Gastrocnemius medialis (tissue), 4 donors: Measurements from ENCODE around the gene SH3PXD2B. TPM values are rescaled to one million over a fixed set of nuclear protein-coding genes. Genes with fewer than 3 reads are reported as not detected.

Experiments
- ATAC-seq, 2 donors: fragments of 150-250 bp; one replicate each; pipeline ENCODE4 v1.9.1; 2016
- DNase-seq, 2 donors: peaks; one replicate each; pipeline ENCODE4 v3.0.0-alpha.2; 2019
- H3K27ac ChIP-seq, 4 donors: fragments of 200-600 bp; sonication (generic); 1 replicate in 1 of 4; 2 replicates in 3 of 4; pipeline ENCODE4 v1.5.1; 2016 to 2018; ENCODE audit warnings: mild to moderate bottlenecking in 2 of 4, moderate library complexity in 1 of 4
- H3K27me3 ChIP-seq, 3 donors: fragments of 200-600 bp; sonication (generic) in 2 of 3; 1 replicate in 1 of 3; 2 replicates in 2 of 3; pipeline versions ENCODE4 v1.5.1 to v1.6.0; 2016 to 2019; ENCODE audit warnings: mild to moderate bottlenecking in 1 of 3, moderate library complexity in 1 of 3
- H3K36me3 ChIP-seq, 2 donors: fragments of 200-600 bp; sonication (generic) in 1 of 2; one replicate each; pipeline ENCODE4 v1.5.1; 2017 to 2018
- H3K4me1 ChIP-seq, 2 donors: fragments of 200-600 bp; sonication (generic) in 1 of 2; one replicate each; pipeline ENCODE4 v1.5.1; 2016 to 2017; ENCODE audit warnings: mild to moderate bottlenecking in 2 of 2
- H3K4me3 ChIP-seq, 4 donors: fragments of 200-600 bp; sonication (generic) in 3 of 4; 1 replicate in 1 of 4; 2 replicates in 3 of 4; pipeline ENCODE4 v1.5.1; 2016 to 2019; ENCODE audit warnings: mild to moderate bottlenecking in 2 of 4
- H3K9me3 ChIP-seq, 3 donors: fragments of 200-600 bp; sonication (generic) in 2 of 3; 1 replicate in 1 of 3; 2 replicates in 2 of 3; pipeline ENCODE4 v1.5.1; 2016 to 2019
- POLR2A ChIP-seq, 2 donors: fragments of 450-650 bp; IDR thresholded peaks; one replicate each; pipeline ENCODE4 v1.6.1; 2017; ENCODE audit warnings: antibody characterized with exemption in 2 of 2, mild to moderate bottlenecking in 2 of 2, moderate library complexity in 2 of 2
- in situ Hi-C, 4 donors: fragments of 200-750 bp; cut with MboI; loops; one replicate each; pipeline versions ENCODE4 v1.15.0 to v1.8.0; 2017; ENCODE audit warnings: low sequenced_read_pairs in 4 of 4
- intact Hi-C: fragments of 100-400 bp; cut with DNase I; formaldehyde crosslinking; loops from one replicate; pipeline ENCODE4 v1.15.1; 2023; ENCODE audit warnings: low total_unique reads
- total RNA-seq, 4 donors: library from RNA; depleted of rRNA; stranded (reverse); fragments of >200 nt; gene quantifications; one replicate each; pipeline versions ENCODE4 v1.1.0 to v1.2.3, GENCODE V29; 2016
- TF ChIP-seq, protein P1 (sequence below), 5 experiments: fragments of 450-650 bp in 3 of 5; fragments of 200-600 bp in 2 of 5; sonication (generic) in 2 of 5; IDR thresholded peaks in 4 of 5; conservative IDR thresholded peaks in 1 of 5; 1 replicate in 4 of 5; 2 replicates in 1 of 5; pipeline ENCODE4 v1.5.1; 2016 to 2019; ENCODE audit warnings: antibody characterized with exemption in 5 of 5, mild to moderate bottlenecking in 3 of 5, moderate library complexity in 3 of 5

The SH3PXD2B gene
- total RNA-seq, 4 donors from 2014 or later = 2.7 to 10.2 (median 4.2) TPM

DNA sequence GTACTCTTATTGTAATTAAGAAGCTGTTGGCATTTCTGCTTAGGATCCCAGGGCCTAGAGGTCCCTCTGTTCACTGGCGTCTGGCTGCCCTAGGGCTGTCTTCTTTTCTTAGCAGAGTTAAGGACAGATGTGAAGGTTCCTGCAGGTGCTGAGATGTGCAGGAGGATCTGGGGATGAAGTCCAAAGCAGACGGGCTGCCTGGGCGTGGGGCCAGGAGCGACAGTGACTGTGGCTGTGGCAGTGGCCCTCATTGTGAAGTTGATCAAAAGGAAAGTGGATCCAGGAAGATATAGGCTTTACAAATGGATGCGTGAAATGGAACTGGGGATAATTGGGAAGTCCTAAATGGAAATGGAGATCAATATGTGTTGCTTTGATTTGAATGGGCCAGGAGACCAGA is 19.1 kb upstream of the SH3PXD2B start:
- intact Hi-C loops = no loop called here
- in situ Hi-C loops = loop anchor here in 3 of 4 donors (10.0 to 25.0 kb wide), 2 partner anchors 451 to 464 kb away; no protein-coding TSS in a partner anchor
- DNase-seq (no peak), ATAC-seq (no peak)
- no peak overlapping the region for H3K4me3 ChIP-seq
- no peaks in the 10 kb centered on the region for H3K27me3 ChIP-seq
- H3K4me1 ChIP-seq = no peaks in the 10 kb centered on the region
- TF ChIP-seq, protein P1, sequence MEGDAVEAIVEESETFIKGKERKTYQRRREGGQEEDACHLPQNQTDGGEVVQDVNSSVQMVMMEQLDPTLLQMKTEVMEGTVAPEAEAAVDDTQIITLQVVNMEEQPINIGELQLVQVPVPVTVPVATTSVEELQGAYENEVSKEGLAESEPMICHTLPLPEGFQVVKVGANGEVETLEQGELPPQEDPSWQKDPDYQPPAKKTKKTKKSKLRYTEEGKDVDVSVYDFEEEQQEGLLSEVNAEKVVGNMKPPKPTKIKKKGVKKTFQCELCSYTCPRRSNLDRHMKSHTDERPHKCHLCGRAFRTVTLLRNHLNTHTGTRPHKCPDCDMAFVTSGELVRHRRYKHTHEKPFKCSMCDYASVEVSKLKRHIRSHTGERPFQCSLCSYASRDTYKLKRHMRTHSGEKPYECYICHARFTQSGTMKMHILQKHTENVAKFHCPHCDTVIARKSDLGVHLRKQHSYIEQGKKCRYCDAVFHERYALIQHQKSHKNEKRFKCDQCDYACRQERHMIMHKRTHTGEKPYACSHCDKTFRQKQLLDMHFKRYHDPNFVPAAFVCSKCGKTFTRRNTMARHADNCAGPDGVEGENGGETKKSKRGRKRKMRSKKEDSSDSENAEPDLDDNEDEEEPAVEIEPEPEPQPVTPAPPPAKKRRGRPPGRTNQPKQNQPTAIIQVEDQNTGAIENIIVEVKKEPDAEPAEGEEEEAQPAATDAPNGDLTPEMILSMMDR (IDR thresholded peaks at IDR 0.05 in 4 of 5, conservative IDR thresholded peaks at IDR 0.05 in 1 of 5) = no peak
- no peak for TF ChIP-seq POLR2A (IDR thresholded peaks at IDR 0.05)
- no peaks in the 10 kb centered on the region for H3K9me3 ChIP-seq
- H3K36me3 ChIP-seq = no peaks in the 10 kb centered on the region
- no peak overlapping the region for H3K27ac ChIP-seq

DNA sequence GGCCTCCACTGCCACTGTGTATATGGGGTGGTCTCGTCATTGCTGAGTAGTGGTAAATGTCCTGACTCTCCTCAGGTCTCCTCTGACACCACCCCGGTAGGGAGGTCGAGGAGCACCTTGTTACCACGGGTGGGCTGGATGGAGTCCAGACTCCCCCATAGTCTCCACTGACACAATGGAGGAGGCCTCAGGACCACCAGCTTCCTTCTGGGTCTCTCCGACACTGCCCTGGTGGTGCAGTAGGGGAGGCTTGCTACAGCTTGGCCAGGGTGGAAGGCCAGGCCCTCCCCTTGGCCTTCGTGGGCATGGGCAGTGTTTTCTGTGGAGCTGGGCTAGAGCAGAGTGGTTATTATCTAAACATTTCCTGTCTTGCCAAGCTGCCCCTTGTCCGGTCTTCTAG is 15.4 kb upstream of the SH3PXD2B start:
- Histone ChIP-seq H3K27ac (no peak overlapping the region), H3K4me3 (no peak overlapping the region), H3K4me1 (no peaks in the 10 kb centered on the region), H3K27me3 (no peaks in the 10 kb centered on the region), H3K9me3 (no peaks in the 10 kb centered on the region), H3K36me3 (no peaks in the 10 kb centered on the region)
- DNase-seq (no peak), ATAC-seq (no peak)
- TF ChIP-seq, protein P1 (IDR thresholded peaks at IDR 0.05 in 4 of 5, conservative IDR thresholded peaks at IDR 0.05 in 1 of 5) = no peak
- TF ChIP-seq POLR2A (IDR thresholded peaks at IDR 0.05) = no peak
- intact Hi-C loops (loop anchor here (10.0 kb wide), 1 partner anchor 465 kb away; no protein-coding TSS in a partner anchor), in situ Hi-C loops (loop anchor here (10.0 to 25.0 kb wide), 3 partner anchors 455 to 475 kb away; no protein-coding TSS in a partner anchor)

DNA sequence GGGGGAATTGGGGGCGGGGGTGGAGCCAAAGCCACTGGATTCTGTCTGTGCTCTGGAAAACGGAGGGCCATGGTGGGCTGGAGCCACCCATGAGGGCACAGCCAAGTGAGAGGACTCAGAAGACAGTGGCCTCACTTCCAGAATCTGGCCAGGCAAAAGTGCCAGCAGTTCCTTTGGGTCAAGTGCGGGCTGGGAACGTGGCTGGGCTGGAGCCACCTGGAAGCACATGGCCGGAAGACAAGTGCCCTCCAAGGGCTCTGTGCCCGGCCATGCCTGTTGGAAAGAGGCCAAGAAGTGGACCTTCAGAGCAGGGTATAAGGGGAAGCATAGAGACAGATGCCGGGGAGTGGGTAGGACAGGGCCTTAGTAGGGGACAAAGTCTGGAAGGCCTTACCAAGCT is 11.7 kb upstream of the SH3PXD2B start:
- no peak overlapping the region for H3K4me3 ChIP-seq
- H3K36me3 ChIP-seq = no peaks in the 10 kb centered on the region
- in situ Hi-C loops = loop anchor here in 3 of 4 donors (10.0 to 25.0 kb wide), 2 partner anchors 471 to 479 kb away; no protein-coding TSS in a partner anchor
- no peak overlapping the region for H3K27ac ChIP-seq
- H3K9me3 ChIP-seq = no peaks in the 10 kb centered on the region
- no peaks in the 10 kb centered on the region for H3K4me1 ChIP-seq
- no peak for ATAC-seq
- no peak for DNase-seq
- TF ChIP-seq, protein P1 (IDR thresholded peaks at IDR 0.05 in 4 of 5, conservative IDR thresholded peaks at IDR 0.05 in 1 of 5) = no peak
- TF ChIP-seq POLR2A (IDR thresholded peaks at IDR 0.05) = no peak
- H3K27me3 ChIP-seq = no peaks in the 10 kb centered on the region
- intact Hi-C loops = loop anchor here (10.0 kb wide), 1 partner anchor 469 kb away; no protein-coding TSS in a partner anchor

DNA sequence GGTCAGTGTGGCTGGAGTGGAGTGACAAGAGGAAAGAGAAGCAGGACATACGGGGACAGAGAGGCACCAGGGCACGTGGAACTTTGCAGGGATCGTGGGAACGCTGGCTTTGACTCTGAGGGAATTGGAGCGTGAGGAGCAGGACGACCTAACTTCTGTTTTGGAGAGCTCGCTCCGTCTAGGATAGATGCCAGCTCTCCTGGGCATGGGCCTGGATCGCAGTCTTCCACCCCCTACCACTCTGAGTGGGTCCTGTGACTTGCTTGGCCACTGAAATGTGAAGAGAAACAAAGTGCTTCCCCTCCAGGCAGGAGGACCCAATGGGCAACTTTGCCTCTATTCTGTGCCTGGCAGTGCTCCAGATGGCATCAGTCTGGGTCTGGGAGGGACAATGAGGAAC is 8.7 kb upstream of the SH3PXD2B start:
- Histone ChIP-seq H3K27ac (no peak overlapping the region), H3K36me3 (no peaks in the 10 kb centered on the region), H3K27me3 (no peaks in the 10 kb centered on the region), H3K9me3 (no peaks in the 10 kb centered on the region), H3K4me3 (no peak overlapping the region), H3K4me1 (no peaks in the 10 kb centered on the region)
- DNase-seq = no peak
- intact Hi-C loops (loop anchor here (10.0 kb wide), 1 partner anchor 472 kb away; no protein-coding TSS in a partner anchor), in situ Hi-C loops (loop anchor here in 3 of 4 donors (10.0 to 25.0 kb wide), 2 partner anchors 474 to 482 kb away; no protein-coding TSS in a partner anchor)
- TF ChIP-seq, protein P1 (IDR thresholded peaks at IDR 0.05 in 4 of 5, conservative IDR thresholded peaks at IDR 0.05 in 1 of 5) = no peak
- ATAC-seq = no peak
